ENCODE results near the gene DTX2.
"Not testable (repeated sequence)": the region's sequence is repeated elsewhere in the genome, so short reads cannot be mapped to it uniquely, and the experiment has no call there.

DTX2 gene

GRCh38 chr7:76513817-76514799, 52.6 kb downstream of the DTX2 start:
- DNase-seq, result no peak

DNA sequence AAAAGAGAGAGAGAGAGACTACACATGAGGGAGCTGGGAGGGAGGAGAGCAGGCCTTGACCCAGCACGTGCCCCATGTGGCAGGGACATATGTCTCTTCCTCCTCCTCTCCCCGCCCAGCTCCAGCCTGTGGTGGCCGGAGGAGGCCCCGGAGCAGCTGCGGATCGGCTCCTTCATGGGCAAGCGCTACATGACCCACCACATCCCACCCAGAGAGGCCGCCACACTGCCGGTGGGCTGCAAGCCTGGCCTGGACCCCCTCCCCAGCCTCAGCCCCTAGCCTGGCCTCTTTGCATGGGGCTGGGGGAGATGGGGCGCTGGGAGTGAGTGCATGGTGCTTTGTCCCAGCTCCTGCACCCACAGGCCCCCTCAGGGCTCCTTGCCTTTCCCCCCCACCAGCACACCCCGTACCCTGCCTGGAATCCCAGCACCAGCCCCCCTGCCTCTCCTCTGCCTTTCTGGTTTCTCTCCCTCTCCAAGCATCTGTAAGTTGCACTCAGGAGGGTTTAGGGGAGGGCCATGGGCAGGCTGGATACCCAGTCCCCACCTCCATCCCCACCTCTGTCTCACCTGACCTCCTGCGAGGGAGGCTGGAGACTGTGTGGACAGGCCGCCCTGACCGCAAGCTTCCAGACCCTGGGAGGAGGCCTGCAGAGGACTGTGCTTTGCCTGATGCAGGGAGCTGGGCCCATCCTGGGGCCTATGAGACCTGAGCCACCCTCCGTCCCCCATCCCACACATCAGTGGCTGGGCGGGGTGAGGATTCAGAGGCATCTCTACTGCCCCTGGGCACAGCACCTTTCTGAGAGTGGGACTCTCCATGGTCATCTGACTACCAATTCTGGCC, 53.6 kb downstream of the DTX2 start:
- no peak for DNase-seq

GRCh38 chr7:76515999-76516443, 54.5 kb downstream of the DTX2 start:
- DNase-seq, result no peak

DNA sequence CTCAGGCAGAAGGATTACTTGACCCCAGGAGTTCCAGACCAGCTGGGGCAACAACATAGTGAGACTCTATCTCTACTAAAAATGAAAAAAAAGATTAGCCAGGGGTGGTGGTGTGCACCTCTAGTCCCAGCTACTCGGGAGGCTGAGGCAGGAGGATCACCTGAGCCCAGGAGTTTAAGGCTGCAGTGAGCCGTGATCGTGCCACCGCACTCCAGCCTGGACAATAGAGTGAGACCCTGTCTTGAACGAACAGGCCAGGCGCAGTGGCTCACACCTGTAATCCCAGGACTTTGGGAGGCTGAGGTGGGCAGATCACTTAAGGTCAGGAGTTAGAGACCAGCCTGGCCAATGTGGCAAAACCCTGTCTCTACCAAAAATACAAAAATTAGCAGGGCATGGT, 55.4 kb downstream of the DTX2 start:
- DNase-seq, result not testable (repeated sequence)

DNA sequence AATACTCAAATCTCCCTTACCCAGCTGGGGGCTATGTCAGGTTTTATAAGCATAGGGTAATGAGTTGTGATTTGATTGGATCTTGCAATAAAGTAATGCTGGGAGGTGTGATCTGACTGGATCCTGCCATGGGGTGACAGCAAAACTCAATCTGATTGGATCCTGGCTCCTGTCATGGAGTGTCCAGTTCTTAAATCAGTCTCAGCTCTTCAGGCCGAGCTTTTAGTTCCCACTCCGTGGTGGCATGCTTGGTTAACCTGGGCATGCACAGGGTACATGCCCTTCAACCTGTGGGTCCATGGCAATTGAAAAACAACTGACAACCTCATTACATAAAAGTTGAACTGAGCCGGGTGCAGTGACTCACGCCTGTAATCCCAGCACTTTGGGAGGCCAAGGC, 64.7 kb downstream of the DTX2 start:
- DNase-seq, result not testable (repeated sequence)

- DNase-seq, result not testable (repeated sequence)
These were observed 70.1 kb downstream of the DTX2 start for GRCh38 chr7:76531643-76532042.

DNA sequence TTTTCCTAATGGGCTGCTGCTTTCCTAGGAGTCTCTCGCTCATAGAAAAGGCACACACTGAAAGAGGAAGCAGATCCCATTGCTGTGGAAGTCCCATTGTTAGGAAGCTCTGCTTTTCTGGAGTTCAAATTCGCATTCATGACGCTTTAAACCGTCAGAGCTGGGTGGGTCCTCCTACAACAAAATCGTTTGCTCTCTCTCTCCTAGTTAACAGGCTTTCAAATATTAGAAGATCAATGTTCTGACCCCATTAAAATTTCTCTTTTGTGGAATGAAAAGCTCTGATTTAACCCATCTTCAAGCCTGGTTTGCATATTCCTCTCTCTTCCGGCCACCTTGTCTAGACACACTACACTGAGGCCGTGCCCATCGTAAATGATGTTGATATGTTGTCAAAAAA, 81.7 kb downstream of the DTX2 start, which contains the start of gene SPDYE16:
Gene SPDYE16 (minus strand): TSS at position 101 of the 400 bp plus-strand sequence. CDS start 1,838 bp downstream, outside the sequence.
- not testable (repeated sequence) for DNase-seq

DNA sequence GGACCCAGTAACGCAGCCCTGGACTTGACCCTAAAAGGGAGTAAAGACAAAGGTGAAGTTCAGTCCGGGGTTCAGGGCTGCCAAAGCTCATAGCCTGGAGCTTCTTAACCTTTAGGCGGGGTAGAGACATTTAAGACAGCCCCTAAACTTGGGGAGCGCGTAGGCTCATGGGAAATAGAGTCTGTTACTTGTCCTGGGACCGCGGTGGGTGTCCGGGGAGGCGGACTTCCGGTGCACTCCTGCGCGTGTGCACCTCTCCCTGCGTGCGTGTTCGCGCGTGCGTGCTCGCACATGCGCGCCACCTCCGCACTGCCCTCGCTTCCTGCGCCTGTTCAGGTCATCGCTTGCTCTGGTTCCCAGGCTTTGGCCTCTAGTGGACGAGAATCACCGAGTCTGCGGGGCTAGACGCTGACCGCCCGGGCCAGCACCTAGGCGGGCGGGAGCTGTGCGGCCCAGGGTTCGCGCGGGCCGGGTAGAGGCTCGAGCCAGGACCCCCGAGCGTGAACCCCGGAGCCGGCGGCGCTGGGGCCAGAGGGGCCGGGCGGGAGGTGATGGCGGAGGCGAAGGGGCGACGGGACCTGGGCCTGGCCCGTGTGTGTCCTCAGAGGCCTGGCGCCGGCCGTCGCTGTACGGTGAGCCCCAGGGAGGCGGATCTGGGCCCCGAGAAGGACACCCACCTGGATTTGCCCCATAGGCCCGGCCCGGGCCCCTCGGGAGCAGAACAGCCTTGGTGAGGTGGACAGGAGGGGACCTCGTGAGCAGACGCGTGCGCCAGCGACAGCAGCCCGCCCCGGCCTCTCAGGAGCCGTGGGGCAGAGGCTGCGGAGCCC, 87.7 kb downstream of the DTX2 start:
- peak; percentile 24 to 65 for DNase-seq

- DNase-seq, result not testable (repeated sequence)
These were observed 88.3 kb downstream of the DTX2 start for GRCh38 chr7:76549855-76550248.

DNA sequence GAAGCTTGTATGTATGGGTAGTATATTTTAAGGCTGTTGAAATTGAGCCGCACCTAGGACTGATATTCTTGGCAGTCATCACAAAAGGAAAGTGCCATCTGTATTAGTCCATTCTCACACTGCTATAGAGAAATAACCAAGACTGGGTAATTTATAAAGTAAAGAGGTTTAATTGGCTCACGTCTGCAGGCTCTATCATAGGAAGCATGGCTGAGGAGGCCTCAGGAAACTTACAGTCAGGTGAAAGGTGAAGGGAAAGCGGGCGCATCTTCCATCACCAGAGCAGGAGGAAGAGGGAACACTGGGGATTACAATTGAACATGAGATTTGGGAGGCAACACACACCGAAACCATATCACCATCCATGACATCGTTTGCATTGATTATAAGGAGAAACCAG, 90.5 kb downstream of the DTX2 start:
- DNase-seq, result not testable (repeated sequence)

Data from NCI-H446 (cell line).